BJ (cell line): Measurements from ENCODE around the gene WWOX. TPM values are rescaled to one million over a fixed set of nuclear protein-coding genes. Genes with fewer than 3 reads are reported as not detected.

Source experiments
- CTCF ChIA-PET: fragments of 350-600 bp; formaldehyde crosslinking; extraction: SDS; loops from one replicate; lab custom pipeline; 2021; ENCODE audit warnings: antibody characterized with exemption, inconsistent platforms; lab: Yijun Ruan, JAX
- POLR2A ChIA-PET: fragments of 300-600 bp; sonication (Branson Sonifier 250); formaldehyde crosslinking; extraction: SDS; loops from one replicate; lab custom pipeline; 2021; ENCODE audit warnings: antibody characterized with exemption; lab: Charles Lee
- DNase-seq: peaks from one replicate; pipeline ENCODE4 v3.0.0-alpha.2; 2011; ENCODE audit warnings: low read depth
- H3K27me3 ChIP-seq: 2 replicates; pipeline ENCODE4 v1.6.0; 2011; ENCODE audit warnings: low read length; ENCODE audit not compliant: control insufficient read depth, insufficient read depth
- H3K36me3 ChIP-seq: 2 replicates; pipeline ENCODE4 v1.5.1; 2011; ENCODE audit warnings: low read length; ENCODE audit not compliant: control insufficient read depth, insufficient read depth
- H3K4me3 ChIP-seq: 2 replicates; pipeline ENCODE4 v1.5.1; 2011; ENCODE audit warnings: low read depth, mild to moderate bottlenecking, control low read depth, low read length
- polyA plus RNA-seq: library from polyadenylated mRNA; depleted of rRNA; stranded (reverse); fragments of >200 nt; gene quantifications from 2 replicates; pipeline ENCODE4 v1.2.3, GENCODE V29; 2011
- TF ChIP-seq, protein P1 (sequence below): IDR thresholded peaks from 2 replicates; pipeline ENCODE4 v1.5.1; 2011; ENCODE audit warnings: low read depth, mild to moderate bottlenecking, control low read depth, inconsistent platforms, low read length, moderate library complexity; ENCODE audit not compliant: insufficient read depth

Gene WWOX
- polyA plus RNA-seq, 1 experiment, result 3.1 TPM

DNA sequence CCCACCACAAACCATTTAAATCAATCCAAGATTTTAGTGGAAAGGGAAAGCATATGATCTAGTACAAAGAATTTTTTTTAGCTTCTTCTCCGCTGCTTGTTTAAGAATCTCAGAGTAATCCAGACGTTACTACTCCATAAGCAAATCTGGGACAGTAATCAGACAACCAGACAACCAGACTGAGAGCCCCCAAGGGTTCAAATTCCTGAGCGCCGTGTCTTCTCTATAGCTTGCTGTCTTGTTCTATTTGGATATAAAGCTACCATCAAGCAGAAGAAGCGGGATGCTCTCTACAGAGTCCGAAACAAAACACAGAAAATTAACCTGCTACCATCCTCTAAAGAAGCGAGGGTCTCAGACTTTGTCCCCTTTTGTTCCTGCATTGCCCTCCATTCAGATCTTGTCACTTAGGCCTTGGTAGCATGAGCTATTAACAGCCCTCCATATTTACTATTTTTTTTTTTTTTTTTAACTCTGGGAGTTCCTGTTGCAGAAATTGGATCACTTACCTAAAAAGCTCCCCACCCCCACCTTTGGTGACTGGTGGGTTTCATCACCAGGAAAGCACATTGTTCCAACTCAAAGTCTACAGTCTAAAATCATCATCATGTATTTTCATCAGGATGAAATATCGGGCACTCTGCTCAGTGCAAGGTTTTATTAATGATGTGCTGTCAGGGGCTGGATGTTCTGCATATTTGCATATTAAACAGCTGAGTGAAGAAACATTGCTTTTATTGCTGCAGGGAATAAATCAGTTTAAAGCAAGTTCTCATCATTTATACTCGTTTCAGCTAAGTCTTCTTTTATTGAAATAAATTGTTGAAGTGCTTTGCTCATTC is 576.7 kb downstream of the WWOX start:
- CTCF ChIA-PET, result interaction anchor here (0.6 to 1.3 kb wide), 2 partner anchors 15 to 410 kb away, joined by 3 read pairs; no protein-coding TSS in a partner anchor
- H3K36me3 ChIP-seq, result no peaks in the 10 kb centered on the region
- DNase-seq, result no peak
- TF ChIP-seq, protein P1, sequence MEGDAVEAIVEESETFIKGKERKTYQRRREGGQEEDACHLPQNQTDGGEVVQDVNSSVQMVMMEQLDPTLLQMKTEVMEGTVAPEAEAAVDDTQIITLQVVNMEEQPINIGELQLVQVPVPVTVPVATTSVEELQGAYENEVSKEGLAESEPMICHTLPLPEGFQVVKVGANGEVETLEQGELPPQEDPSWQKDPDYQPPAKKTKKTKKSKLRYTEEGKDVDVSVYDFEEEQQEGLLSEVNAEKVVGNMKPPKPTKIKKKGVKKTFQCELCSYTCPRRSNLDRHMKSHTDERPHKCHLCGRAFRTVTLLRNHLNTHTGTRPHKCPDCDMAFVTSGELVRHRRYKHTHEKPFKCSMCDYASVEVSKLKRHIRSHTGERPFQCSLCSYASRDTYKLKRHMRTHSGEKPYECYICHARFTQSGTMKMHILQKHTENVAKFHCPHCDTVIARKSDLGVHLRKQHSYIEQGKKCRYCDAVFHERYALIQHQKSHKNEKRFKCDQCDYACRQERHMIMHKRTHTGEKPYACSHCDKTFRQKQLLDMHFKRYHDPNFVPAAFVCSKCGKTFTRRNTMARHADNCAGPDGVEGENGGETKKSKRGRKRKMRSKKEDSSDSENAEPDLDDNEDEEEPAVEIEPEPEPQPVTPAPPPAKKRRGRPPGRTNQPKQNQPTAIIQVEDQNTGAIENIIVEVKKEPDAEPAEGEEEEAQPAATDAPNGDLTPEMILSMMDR, result no peak
- H3K4me3 ChIP-seq, result no peak overlapping the region
- no peaks in the 10 kb centered on the region for H3K27me3 ChIP-seq
- POLR2A ChIA-PET, result no interaction called here

DNA sequence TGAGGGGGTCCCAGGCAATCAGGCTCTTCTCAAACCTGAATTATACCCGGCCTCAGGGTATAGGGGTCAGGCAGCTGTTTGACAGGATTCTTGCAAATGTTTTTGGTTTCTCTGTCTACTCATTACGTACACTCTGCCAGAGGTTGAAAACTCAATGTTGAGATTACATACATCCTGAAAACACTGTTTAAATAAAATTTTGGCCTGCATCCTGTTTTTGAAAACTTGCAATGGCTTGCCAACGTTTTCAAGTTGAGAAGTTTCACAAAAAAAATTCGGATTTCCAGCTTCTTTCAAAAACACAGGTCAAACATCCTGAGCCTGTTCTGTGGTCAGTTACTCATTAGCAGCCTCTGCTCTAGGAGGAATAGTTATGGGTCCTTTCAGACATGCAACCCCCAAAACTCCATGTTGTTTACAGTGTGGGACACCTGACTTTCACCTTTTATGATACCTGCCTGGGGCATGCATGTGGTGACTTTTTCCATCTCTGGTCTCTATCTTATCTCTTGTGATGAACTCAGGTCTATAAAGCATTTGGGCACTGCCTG is 577.8 kb downstream of the WWOX start:
- Histone ChIP-seq H3K27me3 (no peaks in the 10 kb centered on the region), H3K36me3 (no peaks in the 10 kb centered on the region), H3K4me3 (no peak overlapping the region)
- DNase-seq, result no peak
- POLR2A ChIA-PET, result no interaction called here
- TF ChIP-seq, protein P1, result no peak
- CTCF ChIA-PET, result no interaction called here

DNA sequence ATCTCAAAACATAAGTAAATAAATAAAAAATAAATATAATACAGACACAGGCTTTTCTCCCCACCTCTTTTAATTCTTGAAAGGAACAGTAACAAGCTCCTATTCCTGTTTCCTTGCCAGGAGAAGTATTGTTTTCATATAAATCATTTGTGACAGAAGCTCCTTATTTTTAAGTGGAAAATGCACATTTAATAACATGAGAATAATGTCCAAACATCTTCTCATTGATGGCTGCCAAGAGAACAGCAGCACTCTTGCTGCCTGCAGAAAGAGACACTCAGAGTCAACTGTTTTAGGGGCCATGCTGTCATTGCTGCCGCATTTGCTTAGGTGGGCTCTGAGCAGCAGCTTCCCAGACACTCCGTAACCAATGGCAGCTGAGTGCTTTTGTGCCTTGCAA is 580.1 kb downstream of the WWOX start:
- DNase-seq, result no peak
- TF ChIP-seq, protein P1, result no peak
- Histone ChIP-seq H3K4me3 (no peak overlapping the region), H3K27me3 (no peaks in the 10 kb centered on the region), H3K36me3 (no peaks in the 10 kb centered on the region)
- ChIA-PET POLR2A (no interaction called here), CTCF (interaction anchor here (0.6 to 1.3 kb wide), 2 partner anchors 25 to 33 kb away, joined by 3 read pairs; no protein-coding TSS in a partner anchor)

DNA sequence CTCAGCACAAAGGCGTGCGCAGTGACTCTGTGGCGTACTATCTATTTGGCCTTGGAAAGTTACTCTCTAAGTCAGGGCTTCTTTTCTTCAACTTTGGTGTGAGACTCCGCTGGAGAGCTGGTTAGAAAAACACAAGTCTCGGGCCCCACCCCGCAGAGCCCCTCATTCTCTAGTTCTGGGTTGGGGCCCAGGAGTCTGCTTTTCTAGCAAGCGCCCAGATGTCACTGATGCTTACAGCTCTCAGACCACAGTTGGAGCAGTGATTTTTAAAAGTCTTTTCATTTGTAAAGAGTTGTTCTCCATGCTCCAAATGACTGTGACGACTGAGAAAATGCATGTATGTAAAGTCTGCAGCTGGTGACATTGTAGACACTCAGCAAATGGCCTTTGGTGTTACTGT is 582.3 kb downstream of the WWOX start:
- TF ChIP-seq, protein P1, result no peak

DNA sequence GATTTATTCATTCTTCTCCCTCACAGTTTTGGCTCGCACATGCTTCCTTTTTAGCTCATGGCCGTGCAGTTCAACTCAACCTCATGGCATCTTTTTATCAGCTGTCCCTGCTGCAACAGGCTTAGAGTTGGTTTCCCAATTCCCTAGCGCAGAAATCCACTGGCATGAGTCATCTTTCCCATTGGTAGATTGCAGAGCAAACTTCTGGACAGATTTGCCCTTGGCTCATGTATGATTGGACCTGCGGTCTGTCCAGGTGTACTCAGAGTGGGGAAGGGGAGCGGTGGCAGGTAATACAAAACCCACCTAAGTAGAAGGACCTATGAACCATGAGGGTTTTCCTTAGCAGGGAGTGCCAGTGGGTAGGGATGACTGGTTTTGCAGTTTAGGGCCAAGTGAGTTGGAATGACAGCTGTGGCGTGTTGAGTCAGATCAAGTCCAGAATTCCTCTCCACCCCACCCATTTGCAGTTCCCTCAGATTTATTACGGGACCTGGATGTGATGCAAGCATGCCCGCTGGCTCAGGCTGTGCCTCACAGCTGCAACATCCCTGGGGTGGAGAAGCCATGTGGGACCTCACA is 584.7 kb downstream of the WWOX start:
- Histone ChIP-seq H3K36me3 (no peaks in the 10 kb centered on the region), H3K27me3 (no peaks in the 10 kb centered on the region), H3K4me3 (no peak overlapping the region)
- DNase-seq, result peak; percentile 77
- CTCF ChIA-PET, result no interaction called here
- POLR2A ChIA-PET, result no interaction called here
- TF ChIP-seq, protein P1, result no peak

More for the DNA sequence above, 582.3 kb downstream of the WWOX start:
- Histone ChIP-seq H3K36me3 (no peaks in the 10 kb centered on the region), H3K4me3 (no peak overlapping the region), H3K27me3 (no peaks in the 10 kb centered on the region)
- no peak for DNase-seq
- ChIA-PET POLR2A (no interaction called here), CTCF (no interaction called here)
